Posterior cingulate gyrus (tissue), 11 donors: ENCODE results near the gene MYO3B.
"Not testable (repeated sequence)": the region's sequence is repeated elsewhere in the genome, so short reads cannot be mapped to it uniquely, and the experiment has no call there.

Source experiments
- DNase-seq, 10 donors: peaks; one replicate each; pipeline versions ENCODE4 v3.0.0 to v3.0.0-alpha.2; 2020 to 2021; ENCODE audit warnings: mixed read lengths in 3 of 10
- intact Hi-C: fragments of 100-400 bp; cut with DNase I; formaldehyde crosslinking; loops from one replicate; pipeline ENCODE4 v1.15.1; 2023

The MYO3B gene

DNA sequence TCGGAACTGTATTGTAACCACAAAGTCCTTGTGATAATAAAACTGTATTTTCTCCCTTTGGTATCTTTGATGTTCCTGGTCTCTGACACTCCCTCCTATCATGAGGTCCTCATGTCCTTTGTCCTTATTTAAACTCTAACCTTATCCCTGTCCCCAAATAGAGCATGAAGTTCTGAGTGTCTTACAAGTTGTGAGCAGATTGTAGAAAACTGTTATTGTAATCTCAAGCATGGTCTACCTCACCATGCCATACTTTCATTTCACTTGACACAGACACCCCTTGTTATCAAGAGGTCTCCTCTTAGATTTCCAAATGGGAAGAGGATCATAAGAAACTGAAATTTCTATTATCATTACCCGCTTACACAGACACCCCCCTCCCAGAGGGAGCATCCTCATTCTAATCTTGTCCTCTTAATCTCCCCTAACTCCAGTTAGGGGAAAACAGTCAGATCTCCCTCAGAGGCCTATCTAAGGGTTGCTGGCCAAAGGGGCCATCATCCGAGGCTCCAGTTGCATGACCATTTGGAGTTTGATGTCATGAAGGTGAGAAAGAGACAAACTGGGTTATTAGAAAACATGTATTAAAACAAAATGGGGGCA, 29.0 kb downstream of the MYO3B start:
- DNase-seq = no peak
- intact Hi-C loops = no loop called here

DNA sequence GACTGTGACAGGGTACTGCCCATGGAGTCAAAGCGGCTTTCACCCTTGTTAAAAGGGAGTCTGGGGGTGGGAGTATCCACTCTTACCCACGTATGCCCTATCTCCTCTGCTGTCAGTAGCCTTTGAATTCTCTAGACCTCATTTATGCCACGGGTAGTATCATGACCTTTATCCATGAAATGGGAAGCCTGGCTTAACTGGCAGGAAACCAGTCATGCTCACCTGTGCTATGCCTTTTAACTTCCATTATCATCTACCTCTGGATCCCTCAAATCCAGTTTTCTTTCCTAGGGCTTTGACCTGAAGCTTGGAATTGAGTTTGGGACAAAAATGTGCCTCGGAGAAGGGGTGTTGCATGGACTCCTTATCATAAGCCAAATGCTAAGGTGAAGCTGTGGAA, 30.0 kb downstream of the MYO3B start:
- intact Hi-C loops = no loop called here
- no peak for DNase-seq

DNA sequence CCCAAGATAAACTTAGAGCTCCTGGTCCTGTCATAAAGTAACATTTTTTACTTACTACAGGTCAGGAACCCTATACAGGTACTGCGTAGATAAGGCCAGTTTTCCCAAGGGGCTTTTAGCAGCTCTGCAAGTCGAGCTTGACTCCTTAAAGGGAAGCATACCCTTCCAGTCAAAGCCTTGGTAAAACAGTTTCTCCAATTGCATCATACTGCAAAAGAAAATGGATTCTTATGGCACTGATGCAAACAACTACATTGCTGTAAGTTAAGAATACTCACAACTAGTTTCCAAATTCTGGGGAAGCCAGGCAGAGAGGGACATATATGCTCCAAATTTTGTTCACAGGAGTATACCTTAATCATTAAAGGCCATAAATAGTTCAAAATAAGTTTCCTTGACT, 31.0 kb downstream of the MYO3B start:
- intact Hi-C loops = no loop called here
- no peak for DNase-seq

DNA sequence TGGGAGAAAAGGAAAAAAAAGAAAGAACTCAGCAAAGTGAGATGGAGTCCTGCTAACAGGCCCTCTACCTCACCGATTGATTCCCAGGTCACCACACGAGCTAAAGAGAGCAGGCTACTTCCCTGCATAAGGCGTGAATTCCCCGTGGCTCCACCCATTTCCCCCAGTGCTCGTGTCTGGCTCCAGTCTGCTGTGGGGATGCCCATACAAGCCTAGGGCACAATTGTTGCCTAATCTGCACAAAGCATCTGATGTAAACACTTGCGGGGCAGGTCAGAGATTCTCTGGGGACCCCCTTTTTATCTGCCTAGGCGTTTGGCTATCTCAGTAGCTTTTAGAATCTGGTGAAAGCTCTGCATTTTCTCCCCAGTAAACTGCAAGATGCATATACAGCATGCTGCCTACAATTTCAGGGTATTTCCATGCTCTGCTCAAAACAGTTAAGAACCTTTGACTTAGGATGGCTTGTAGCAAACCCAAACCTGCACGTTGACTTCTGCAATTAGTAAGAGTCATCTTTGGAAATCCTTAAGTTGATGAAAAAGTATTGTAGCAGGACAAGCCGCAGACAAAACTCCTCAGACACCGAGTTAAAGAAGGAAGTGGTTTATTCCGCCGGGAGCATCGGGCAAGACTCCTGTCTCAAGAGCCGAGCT, 34.8 kb downstream of the MYO3B start:
- intact Hi-C loops = no loop called here
- DNase-seq = no peak

DNA sequence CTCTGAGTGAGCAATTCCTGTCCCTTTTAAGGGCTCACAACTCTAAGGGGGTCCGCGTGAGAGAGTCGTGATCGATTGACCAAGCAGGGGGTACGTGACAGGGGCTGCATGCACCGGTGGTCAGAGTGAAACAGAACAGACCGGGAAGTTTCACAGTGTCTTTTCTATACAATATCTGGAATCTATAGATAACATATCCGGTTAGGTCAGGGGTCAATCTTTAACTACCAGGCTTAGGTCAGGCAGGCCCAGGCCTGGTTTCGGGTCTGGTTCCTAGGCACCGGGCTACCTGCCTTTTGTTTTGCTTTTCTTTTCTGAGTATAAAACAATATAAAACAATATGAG, 35.3 kb downstream of the MYO3B start:
- intact Hi-C loops = not testable (repeated sequence)

DNA sequence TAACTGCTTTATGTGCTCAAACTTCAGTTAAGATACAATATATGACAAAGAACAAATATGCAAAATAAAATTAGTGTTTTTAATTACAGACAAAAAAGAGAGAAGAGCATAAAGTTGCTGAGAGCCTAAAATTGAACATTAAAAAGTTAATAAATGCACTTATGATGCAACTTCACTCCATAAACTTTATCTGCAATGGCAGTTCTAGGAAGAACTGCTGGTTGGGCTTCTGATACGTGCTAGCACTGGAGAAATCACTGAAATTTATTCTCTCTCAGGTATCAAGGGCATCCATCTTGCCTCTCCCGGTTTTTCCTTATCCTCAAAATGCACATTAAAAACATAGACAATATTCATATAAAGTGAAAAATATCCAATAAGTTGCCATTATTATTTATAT, 35.7 kb downstream of the MYO3B start:
- DNase-seq = no peak
- intact Hi-C loops = no loop called here

More for the DNA sequence above, 35.3 kb downstream of the MYO3B start:
- not testable (repeated sequence) for DNase-seq

DNA sequence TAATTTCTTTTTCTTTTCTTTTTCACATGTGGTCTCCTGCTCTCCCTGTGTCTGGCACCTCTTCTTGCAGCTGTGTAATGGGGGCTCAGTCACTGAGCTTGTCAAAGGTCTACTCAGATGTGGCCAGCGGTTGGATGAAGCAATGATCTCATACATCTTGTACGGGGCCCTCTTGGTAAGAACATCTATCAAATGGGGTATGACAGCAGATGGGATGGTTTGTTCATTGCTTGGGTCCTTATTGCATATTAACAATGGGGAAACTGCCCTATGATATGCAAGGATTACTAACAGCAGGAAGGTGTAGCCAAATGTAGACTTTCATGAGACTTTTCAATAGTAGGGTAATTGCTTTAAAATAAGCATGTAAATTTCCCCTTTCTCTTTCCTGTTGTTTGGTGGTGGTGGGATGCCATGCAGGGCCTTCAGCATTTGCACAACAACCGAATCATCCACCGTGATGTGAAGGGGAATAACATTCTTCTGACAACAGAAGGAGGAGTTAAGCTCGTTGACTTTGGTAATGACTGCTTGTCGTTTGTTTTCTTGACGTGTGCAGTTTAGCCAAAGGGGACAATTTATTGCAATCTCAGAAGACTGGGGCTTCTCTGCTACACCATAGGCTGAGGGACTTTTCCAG, 36.5 kb downstream of the MYO3B start:
- intact Hi-C loops = no loop called here
- DNase-seq = no peak

DNA sequence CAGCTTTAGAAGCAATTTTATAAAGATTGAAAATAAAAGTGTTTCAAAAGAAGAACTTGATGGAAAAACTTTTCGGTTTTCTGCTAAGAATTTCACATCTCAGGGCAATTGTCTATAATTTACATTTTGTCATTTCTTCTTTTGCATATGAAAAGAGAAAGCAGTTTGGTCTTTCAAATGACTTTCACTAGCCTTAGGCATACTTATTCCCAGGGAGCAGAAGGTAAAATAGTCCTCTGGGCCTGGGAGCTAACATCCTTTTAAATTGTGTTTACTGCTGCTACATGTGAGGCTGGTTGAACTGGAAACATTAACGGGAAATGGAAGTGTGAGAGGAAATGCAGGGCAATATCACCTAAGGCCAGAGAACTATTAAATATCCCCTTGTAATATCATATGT, 37.1 kb downstream of the MYO3B start:
- intact Hi-C loops = no loop called here
- DNase-seq = no peak

DNA sequence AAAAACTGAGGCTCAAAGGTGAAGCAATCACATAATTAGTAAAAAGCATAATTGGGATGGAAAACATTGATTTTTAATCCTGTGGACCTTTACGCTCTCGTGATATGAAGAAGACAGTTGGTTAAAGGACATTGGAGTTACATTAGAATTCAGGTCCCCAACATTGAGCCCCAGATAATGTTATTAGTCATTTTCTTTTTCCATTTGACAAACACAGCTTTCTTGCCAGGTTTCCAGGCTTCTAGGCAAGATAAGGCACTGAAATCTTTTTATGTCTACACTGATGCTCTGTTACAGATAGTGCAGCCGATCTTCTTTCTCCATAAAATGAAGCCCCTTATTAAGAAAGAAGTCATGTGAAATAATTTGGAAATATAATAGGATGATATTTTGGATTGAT, 38.5 kb downstream of the MYO3B start:
- no peak for DNase-seq
- intact Hi-C loops = no loop called here

DNA sequence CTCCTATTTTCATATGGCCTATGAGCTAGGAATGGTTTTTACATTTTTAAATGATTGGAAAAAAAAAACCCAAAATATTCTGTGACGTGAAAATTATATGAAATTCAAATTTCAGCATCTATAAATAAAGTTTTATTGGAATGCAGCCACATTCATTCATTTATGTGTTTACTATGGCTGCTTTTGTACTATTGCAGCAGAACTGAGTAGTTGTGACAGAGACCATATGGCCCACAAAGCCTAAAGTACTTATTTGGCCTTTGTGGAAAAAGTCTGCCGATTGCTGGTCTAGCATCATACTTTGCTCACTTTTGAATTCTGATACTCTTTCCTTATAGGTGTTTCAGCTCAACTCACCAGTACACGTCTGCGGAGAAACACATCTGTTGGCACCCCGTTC, 39.0 kb downstream of the MYO3B start:
- intact Hi-C loops = no loop called here
- DNase-seq = no peak

DNA sequence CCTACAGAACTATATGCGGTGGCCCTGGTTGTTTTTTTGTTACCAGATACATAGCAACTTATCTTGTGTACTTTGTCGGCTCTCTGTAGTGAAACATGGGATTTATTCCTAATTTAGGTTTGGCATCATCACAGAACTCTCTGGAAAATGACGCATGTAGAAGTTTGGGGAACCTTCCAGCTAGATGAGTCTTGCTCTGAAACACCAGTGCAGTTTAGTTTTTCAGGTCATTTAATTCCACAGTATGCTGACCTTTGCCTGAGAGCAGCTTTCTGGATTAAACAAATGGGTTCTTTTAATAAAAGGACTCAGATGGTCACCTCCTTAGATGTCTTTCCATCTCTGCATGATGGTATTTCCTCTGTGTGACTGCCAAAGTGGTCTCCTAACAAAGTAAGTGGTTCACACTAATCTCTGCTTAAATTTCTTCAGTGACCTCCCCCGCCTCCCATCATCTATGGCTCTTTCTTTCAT, 39.9 kb downstream of the MYO3B start:
- DNase-seq = no peak
- intact Hi-C loops = no loop called here

DNA sequence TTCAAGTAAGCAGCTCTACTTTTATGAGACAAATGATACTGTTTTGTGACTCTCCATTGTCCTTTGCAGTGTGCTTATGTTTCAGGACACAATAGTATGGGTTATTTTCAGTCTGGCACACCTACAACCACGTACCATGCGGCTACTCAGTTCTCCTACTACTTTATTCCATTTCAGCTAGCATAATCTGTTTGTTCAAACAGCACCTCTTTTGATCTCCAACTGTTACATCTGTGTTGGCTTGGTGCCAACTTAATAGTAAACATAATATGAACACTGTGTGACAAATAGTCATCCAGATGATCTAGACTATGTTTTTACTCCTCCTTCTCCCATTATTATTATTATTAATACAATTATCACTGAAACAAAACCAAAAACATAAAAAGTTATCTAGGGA, 40.5 kb downstream of the MYO3B start:
- no peak for DNase-seq
- intact Hi-C loops = no loop called here

DNA sequence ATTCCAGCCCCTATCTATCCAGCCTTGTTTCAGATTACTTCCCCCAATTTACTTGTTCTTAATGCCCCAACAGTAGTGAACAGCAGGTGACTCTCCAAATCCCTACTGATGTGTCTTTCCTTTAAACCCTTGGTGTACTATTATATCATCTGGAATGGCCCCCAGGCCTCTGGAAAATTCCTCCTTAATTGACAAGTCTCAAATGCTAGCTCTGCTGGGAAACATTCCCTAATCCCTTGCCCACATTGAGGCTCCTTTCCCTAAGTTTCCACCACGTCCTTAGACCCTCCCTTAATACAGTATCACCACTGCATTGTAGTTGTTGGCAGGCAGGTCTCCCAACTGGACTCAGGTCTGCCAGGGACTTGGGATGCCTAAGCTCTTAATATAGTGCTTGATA, 41.0 kb downstream of the MYO3B start:
- intact Hi-C loops = no loop called here
- DNase-seq = no peak

DNA sequence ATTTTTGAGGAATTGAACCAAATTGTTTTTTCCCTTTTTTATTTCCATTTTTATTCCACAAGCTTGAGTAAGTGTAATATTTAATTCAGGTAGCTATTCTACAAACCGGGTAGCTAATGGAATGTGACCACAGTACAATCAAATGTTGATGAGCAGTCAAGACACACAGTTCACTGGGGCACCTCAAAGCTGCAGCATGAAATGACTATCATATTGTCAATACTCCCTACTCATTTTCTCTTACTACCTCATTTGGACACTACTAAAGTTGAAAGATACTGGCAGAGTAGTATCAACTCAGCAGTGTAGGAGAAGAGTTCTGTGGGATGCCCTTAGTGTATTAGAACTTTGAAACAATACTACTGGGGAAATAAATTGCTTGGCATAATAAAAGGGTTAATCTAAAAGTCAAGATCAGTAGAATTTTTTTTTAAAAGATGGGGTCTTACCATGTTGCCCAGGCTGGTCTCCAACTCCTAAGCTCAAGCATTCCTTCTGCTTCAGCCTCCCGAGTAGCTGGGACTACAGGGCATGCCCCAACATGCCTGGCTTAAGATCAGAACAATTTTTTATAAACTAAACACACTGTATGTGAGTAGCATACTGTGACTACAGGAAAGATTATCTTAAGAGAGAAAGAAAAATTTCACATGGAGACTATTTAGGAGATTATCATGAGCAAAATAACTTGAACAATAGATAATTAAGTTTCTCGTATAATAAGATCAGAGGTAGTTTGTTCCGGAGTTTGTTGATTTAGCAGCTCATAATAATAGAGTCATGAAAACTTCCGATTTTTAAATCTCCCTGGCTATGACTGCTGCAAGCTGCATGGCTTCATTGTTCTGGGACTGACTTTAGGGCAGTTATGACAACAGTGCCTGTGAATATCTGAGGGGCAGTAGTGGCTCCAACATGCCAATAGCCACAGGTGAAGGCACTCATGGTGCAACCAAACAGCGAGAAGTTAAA, 43.7 kb downstream of the MYO3B start:
- DNase-seq = no peak
- intact Hi-C loops = no loop called here

DNA sequence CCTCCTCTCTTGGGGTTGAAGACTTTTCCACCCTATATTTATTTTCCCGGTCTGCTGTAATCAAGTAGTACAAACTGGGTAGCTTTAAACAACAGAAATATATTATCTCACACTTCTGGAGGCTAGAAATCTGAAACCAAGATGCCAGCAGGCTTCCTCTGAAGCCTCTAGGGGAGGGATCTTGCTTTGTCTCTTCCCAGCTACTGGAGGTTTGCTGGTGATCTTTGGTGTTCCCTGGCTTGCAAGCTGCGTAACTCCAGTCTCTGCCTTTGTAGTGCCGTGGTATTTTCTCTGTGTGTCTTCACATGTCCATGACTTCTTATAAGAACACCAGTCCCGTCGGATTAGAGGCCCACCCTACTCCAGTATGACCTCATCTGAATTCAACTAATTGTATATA, 44.4 kb downstream of the MYO3B start:
- DNase-seq = no peak
- intact Hi-C loops = no loop called here

DNA sequence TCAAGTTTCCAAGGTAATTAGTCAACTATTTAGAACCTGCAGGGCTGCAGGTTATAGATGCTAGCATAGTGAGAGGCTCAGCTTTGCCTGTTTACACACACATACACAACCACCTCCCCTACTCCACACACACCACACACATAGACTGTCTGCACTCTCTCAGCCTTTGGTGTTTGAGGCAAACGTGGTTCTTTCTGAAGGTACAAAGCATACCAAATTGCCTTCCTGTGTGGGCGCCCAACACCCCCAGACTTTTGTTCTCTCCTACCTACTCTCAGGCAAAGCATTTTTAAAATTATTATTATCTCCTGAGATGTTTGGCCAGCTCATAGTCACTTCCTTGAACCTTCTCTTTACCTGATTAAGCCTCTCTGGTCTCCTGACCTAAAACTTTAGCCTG, 44.9 kb downstream of the MYO3B start:
- no peak for DNase-seq
- intact Hi-C loops = no loop called here

DNA sequence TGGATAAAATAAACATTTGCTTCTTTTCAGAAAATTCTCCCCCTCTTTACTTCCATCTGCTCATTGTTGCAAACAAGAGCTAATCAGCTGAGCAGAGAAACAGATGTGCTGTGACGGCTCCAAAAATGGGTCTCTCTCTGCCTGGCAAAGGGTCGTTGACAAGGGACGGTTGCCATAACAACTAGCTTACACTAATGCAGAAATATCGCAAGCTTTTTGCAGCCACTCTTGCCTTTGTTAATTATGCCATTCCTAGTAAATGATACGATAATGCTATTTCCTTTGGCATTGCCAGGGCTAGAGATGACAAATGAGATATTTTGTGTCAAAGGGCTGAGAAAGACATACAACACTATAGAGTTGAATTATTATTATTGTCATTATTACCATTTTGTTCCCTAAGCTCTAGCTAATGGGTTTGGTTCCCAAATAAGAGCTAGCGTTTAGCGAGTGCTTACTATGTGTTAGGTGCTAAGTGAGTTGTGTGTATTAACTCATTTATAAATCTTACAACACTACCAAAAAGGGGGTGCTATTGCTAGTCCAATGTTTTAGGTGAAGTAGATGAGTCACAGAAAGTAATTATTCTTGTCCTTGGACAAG, 46.8 kb downstream of the MYO3B start:
- DNase-seq = peak in 6 of 10 donors; percentile 14 to 85 (median 34)
- intact Hi-C loops = no loop called here

DNA sequence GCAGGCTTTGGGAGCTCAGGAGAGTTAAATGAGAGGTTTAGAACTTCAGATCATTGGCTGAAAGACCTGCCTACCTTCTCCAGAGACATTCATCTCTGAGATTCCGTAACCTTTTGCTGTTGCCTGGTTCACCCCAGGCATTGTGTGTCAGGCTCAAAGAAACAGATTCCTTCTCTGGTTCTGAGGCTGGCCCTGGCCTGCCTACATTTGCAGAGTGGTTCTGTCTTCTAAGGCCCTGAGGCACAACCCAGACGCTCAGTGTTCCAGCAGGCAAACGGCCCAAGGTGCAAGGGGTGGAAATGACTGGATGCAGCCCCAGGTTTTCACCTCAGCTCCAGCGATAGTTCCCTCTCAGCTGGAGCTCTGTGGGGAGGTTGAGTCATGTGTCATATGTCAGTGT, 48.3 kb downstream of the MYO3B start:
- intact Hi-C loops = no loop called here

DNA sequence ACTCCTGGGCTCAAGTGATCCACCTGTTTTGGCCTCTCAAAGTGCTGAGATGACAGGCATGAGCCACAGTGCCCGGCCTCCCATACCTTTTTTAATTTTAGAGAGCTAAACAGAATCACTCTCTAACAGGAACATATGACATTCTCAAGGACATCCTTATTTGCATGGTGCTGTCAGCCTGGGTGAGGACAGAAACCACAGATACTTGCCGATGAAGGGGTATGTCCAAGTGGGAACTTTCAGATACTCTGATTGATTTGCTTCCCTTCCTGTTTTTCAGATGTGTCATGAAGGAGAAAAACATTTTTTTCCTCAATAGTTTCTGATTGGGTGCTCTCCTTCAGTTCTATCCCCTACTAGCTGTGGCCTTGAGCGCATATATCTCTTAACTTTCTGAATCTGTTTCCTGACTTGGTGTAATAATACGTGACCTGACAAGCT, 49.6 kb downstream of the MYO3B start:
- intact Hi-C loops = no loop called here
- no peak for DNase-seq

More for the DNA sequence above, 48.3 kb downstream of the MYO3B start:
- no peak for DNase-seq

DNA sequence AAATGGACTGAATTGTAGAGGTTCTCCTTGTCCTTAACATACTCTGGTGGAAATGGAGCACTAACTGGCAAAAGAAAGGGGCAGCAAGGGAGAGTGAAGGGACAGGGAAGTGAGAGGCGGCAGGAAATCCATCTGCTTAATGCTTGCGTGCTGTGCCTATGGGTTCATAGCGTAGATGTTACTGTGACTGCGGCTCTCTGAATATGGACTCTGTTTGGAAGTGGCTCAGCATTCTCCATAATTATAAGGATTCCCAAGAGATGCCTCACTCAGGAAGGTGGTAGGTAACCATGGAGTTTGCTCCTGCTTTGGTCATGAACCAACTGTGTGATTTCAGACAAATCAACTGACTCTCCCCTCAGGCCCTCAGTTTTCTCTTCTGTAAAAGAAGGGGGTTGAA, 50.0 kb downstream of the MYO3B start:
- DNase-seq = no peak

DNA sequence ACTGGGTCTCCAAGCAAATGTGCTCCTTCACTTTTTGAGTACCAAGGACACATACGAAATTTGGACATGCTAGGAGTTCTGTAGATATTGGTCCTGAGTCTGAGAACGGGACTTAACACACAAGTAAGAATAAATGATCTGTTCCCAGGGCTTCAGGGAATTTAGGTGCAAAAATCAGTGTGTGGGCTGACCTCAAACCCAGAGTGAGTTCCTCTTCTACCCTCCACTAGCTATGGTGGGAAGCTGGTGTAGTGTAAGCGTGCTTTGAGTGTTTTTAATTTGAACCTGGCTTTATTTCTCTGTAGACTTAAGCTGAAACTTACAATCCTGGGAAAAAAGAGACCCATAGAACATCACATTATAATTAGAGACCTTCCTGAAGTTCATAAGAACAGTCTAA, 50.5 kb downstream of the MYO3B start:
- intact Hi-C loops = no loop called here
- no peak for DNase-seq

More for the DNA sequence above, 50.0 kb downstream of the MYO3B start:
- intact Hi-C loops = no loop called here
